GM23248 (cell line): ENCODE measurements around the gene SP6. TPM values are rescaled to one million over a fixed set of nuclear protein-coding genes. Genes with fewer than 3 reads are reported as not detected.

ENCODE experiments used
- DNase-seq: peaks from one replicate; pipeline ENCODE4 v3.0.0-alpha.2; 2015
- H2AFZ ChIP-seq: fragments of 200-600 bp; sonication (generic); 2 replicates; pipeline ENCODE4 v1.6.1; 2016; ENCODE audit warnings: antibody characterized with exemption
- H3F3A ChIP-seq: fragments of 200-600 bp; sonication (generic); 2 replicates; pipeline ENCODE4 v1.6.1; 2016; ENCODE audit warnings: mild to moderate bottlenecking, antibody characterized with exemption, mixed run types; ENCODE audit not compliant: insufficient read depth
- H3K27ac ChIP-seq: fragments of 200-600 bp; sonication (generic); 2 replicates; pipeline ENCODE4 v1.5.1; 2016; ENCODE audit warnings: mild to moderate bottlenecking
- H3K27me3 ChIP-seq: fragments of 200-600 bp; sonication (generic); replicated peaks from 2 replicates; pipeline ENCODE4 v1.6.1; 2016; ENCODE audit warnings: mild to moderate bottlenecking; ENCODE audit not compliant: insufficient read depth
- H3K36me3 ChIP-seq: fragments of 200-600 bp; sonication (generic); 2 replicates; pipeline ENCODE4 v1.6.1; 2016; ENCODE audit warnings: low read depth, mild to moderate bottlenecking
- H3K4me1 ChIP-seq: fragments of 200-600 bp; sonication (generic); 2 replicates; pipeline ENCODE4 v1.6.1; 2016; ENCODE audit warnings: mild to moderate bottlenecking; ENCODE audit not compliant: insufficient read depth
- H3K4me2 ChIP-seq: fragments of 200-600 bp; sonication (generic); one replicate; pipeline ENCODE4 v1.6.1; 2016; ENCODE audit warnings: mild to moderate bottlenecking; ENCODE audit not compliant: unreplicated experiment
- H3K4me3 ChIP-seq: fragments of 200-600 bp; sonication (generic); 2 replicates; pipeline ENCODE4 v1.5.1; 2016; ENCODE audit warnings: mild to moderate bottlenecking
- H3K79me2 ChIP-seq: fragments of 200-600 bp; sonication (generic); 2 replicates; pipeline ENCODE4 v1.6.1; 2016; ENCODE audit warnings: mild to moderate bottlenecking; ENCODE audit not compliant: insufficient read depth
- H3K9ac ChIP-seq: fragments of 200-600 bp; sonication (generic); 2 replicates; pipeline ENCODE4 v1.6.1; 2016; ENCODE audit warnings: mild to moderate bottlenecking
- H3K9me2 ChIP-seq: fragments of 200-600 bp; sonication (generic); 2 replicates; pipeline ENCODE4 v1.6.1; 2016; ENCODE audit warnings: mixed run types, mild to moderate bottlenecking, moderate library complexity; ENCODE audit not compliant: insufficient read depth
- H3K9me3 ChIP-seq: fragments of 200-600 bp; sonication (generic); one replicate; pipeline ENCODE4 v1.6.1; 2017; ENCODE audit warnings: low read depth
- H4K20me1 ChIP-seq: fragments of 200-600 bp; sonication (generic); 2 replicates; pipeline ENCODE4 v1.6.0; 2016; ENCODE audit not compliant: insufficient read depth
- EZH2 ChIP-seq: fragments of 200-600 bp; sonication (generic); IDR thresholded peaks from 2 replicates; pipeline ENCODE4 v1.6.1; 2018; ENCODE audit warnings: antibody characterized with exemption, mild to moderate bottlenecking; ENCODE audit not compliant: insufficient read depth, poor library complexity, severe bottlenecking
- EZH2phosphoT487 ChIP-seq: fragments of 200-600 bp; sonication (generic); IDR thresholded peaks from 2 replicates; pipeline ENCODE4 v1.6.1; 2018; ENCODE audit warnings: antibody characterized with exemption, moderate library complexity, mild to moderate bottlenecking, low read depth; ENCODE audit not compliant: insufficient read depth
- WGBS, 2 experiments: methylation state at CpG; one replicate each; pipeline ENCODE4 v1.1.6; 2015 to 2017; ENCODE audit warnings: low lambda C conversion rate in 2 of 2, low coverage in 1 of 2; ENCODE audit errors: missing lambda C conversion rate in 2 of 2; 5-methylcytosine and 5-hydroxymethylcytosine counted together
- in situ Hi-C: fragments of 300-500 bp; cut with MboI; formaldehyde crosslinking; loops from 2 replicates; pipeline ENCODE4 v1.15.0; 2020
- polyA plus RNA-seq: library from polyadenylated mRNA; unstranded; fragments of >200 nt; fragmentation: Nextera tagmentation; extraction: Ambion mirVana; gene quantifications from 2 replicates; pipeline ENCODE4 v1.2.1, GENCODE V29; 2016
- total RNA-seq: library from RNA; depleted of rRNA; stranded (reverse); fragments of >200 nt; shearing (Covaris generic); gene quantifications from 2 replicates; pipeline ENCODE4 v1.2.3, GENCODE V29; 2014

The SP6 gene
- total and polyA plus RNA-seq, 2 experiments from 2014 or later = not detected

GRCh38 chr17:47869114-47869513 lies 18.2 kb upstream of the SP6 start:
- Histone ChIP-seq H3K4me1 (peaks cover 13% of the 10 kb centered on the region), H3K9me2 (no peaks in the 10 kb centered on the region), H3K79me2 (no peaks in the 10 kb centered on the region), H3K27ac (no peak overlapping the region), H3K27me3 (peaks cover 26% of the 10 kb centered on the region), H3K9ac (no peak overlapping the region), H3K4me2 (no peak overlapping the region), H3K4me3 (no peak overlapping the region), H3F3A (no peaks in the 10 kb centered on the region), H3K36me3 (no peaks in the 10 kb centered on the region), H4K20me1 (no peaks in the 10 kb centered on the region), H2AFZ (no peak overlapping the region), H3K9me3 (no peaks in the 10 kb centered on the region)
- in situ Hi-C loops = no loop called here
- no peak for DNase-seq
- no peak for TF ChIP-seq EZH2
- TF ChIP-seq EZH2phosphoT487 = no peak
- WGBS, 2 experiments = 49 to 58% methylated on average over 2 of the region's 2 CpGs

DNA sequence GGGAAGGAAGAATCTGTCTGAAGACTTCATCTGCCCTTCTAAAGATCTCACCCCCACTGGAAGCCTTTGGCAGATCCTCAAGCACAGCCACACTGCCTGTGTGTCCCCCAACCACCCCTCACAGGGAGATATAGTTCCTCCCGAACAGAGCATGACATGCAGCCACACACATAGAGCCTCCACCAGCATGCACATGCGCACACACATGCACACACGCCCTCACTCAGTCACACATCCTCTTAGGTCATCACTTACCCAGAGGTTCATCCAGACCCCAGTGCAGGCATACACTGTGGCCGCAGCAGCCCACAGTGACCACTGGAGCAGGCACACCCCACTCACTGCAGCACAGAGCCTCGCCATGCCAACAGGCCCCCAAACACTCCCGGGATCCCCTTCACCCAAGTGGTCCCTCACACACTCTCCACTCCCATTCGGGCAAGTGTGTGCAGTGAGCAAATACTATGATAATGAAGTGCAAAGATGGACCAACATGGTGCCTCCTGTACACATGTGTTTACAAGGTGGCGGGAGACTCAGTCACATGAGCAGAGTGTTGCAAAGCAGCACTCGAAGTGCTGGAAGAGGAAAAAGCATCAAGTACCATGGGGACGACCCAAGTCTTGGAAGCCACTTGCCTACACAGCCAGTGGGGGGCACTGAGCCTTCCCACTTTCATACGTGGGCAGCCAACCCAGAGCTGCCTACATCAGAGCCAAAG lies 17.0 kb upstream of the SP6 start:
- Histone ChIP-seq H3K9me2 (no peaks in the 10 kb centered on the region), H3K4me1 (peaks cover 17% of the 10 kb centered on the region), H3K79me2 (no peaks in the 10 kb centered on the region), H3K4me2 (no peak overlapping the region), H3K27ac (no peak overlapping the region), H2AFZ (no peak overlapping the region), H3K4me3 (no peak overlapping the region), H4K20me1 (no peaks in the 10 kb centered on the region), H3K9ac (no peak overlapping the region), H3F3A (no peaks in the 10 kb centered on the region), H3K9me3 (no peaks in the 10 kb centered on the region), H3K27me3 (peaks cover 23% of the 10 kb centered on the region), H3K36me3 (no peaks in the 10 kb centered on the region)
- no peak for DNase-seq
- in situ Hi-C loops = no loop called here
- 74 to 77% methylated on average over 11 of the region's 11 CpGs for WGBS, 2 experiments
- TF ChIP-seq EZH2phosphoT487 = no peak
- TF ChIP-seq EZH2 = no peak

DNA sequence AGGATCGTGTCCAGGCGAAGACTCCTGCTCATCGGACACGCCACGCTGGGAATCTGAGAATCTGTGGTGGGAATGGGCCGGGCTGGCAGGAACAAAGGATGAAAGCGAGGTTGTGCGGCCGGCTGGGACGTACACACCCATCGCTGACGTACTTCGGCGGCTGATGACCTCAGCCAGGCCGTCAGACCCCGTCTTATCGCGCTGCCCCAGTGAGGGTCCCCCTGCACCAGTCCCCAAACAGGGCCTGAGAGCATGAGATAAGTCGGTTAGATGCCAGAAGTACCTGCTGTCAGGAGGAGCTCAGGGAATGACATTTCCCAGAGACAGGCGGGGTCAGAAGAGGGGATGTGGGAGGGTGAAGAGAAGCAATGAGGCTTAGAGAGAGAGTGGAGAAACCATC lies 16.0 kb upstream of the SP6 start:
- H3K9me2 ChIP-seq = no peaks in the 10 kb centered on the region
- no peaks in the 10 kb centered on the region for H3K9me3 ChIP-seq
- H3K27ac ChIP-seq = no peak overlapping the region
- in situ Hi-C loops = no loop called here
- H2AFZ ChIP-seq = no peak overlapping the region
- H3K9ac ChIP-seq = no peak overlapping the region
- no peak overlapping the region for H3K4me3 ChIP-seq
- no peaks in the 10 kb centered on the region for H3F3A ChIP-seq
- no peaks in the 10 kb centered on the region for H3K79me2 ChIP-seq
- no peak for TF ChIP-seq EZH2
- TF ChIP-seq EZH2phosphoT487 = no peak
- H3K27me3 ChIP-seq = peaks cover 17% of the 10 kb centered on the region
- no peaks in the 10 kb centered on the region for H3K36me3 ChIP-seq
- no peaks in the 10 kb centered on the region for H4K20me1 ChIP-seq
- DNase-seq = no peak
- WGBS, 2 experiments = 42 to 46% methylated on average over 19 to 20 of the region's 20 CpGs
- no peak overlapping the region for H3K4me2 ChIP-seq
- peaks cover 16% of the 10 kb centered on the region for H3K4me1 ChIP-seq

- H3K4me2 ChIP-seq = peak overlapping the region; percentile 42
- no peaks in the 10 kb centered on the region for H4K20me1 ChIP-seq
- no peaks in the 10 kb centered on the region for H3K36me3 ChIP-seq
- peaks cover 16% of the 10 kb centered on the region for H3K4me1 ChIP-seq
- in situ Hi-C loops = no loop called here
- no peaks in the 10 kb centered on the region; the same call in 1 of the 2 replicates for H3K27me3 ChIP-seq
- no peaks in the 10 kb centered on the region for H3F3A ChIP-seq
- H3K27ac ChIP-seq = no peak overlapping the region
- TF ChIP-seq EZH2phosphoT487 (no peak), EZH2 (no peak)
- H3K79me2 ChIP-seq = no peaks in the 10 kb centered on the region
- H3K9ac ChIP-seq = no peak overlapping the region
- peak overlapping the region; percentile 48; the same call in 1 of the 2 replicates for H2AFZ ChIP-seq
- 37 to 50% methylated on average over 6 to 7 of the region's 7 CpGs for WGBS, 2 experiments
- H3K4me3 ChIP-seq = no peak overlapping the region
- H3K9me2 ChIP-seq = no peaks in the 10 kb centered on the region
- H3K9me3 ChIP-seq = no peaks in the 10 kb centered on the region
- DNase-seq = peak; percentile 53
These were observed 13.8 kb upstream of the SP6 start for GRCh38 chr17:47864791-47865216.
